ENCODE results near the gene RPS2.

The RPS2 gene

DNA sequence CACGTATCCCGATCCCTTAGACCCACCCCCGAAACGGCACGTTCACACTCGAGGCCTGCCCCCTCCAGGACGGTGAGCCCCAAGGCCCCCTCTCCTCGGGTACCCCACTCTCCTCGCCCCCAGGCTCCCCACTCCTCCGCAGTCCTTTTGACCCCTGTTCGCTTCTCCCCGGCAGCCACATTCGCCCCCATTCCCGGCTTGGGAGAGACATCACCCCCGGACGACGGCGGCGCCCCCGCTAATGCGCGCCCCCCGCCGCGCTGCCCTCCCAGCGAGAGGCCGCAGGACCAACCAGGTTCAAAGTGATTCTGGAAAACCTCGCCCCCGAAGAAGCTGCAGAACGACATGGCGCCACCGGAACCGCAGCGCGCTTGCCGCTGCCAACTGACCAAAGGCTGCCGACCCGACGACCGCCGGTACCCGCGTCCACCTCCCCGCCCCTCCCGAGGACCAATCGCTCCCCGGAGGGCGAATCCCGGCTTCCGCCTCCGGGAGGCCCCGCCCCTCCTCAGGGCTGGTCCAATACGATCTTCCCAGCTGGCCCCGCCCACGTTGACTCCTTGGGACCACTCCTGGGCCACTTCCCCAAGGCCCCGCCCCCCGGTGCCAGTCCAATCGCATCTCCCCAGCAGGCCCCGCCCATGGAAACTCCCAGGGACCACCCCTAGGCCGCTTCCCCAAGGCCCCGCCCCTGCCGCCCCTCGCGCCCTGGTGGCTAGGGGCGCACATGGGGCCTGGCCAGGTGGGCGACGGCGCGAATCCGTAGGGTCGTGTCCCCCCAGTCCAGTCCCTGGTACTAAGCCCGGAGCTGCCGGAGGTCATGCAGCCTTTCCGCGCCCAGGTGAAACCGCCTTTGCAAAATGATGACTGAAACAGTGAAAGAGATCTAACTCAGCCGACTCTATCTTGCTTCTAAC, 21.6 kb downstream of the RPS2 start, which contains the start of gene MSRB1 (continued):
- no peak for TF ChIP-seq HOXD13 (CRISPR knock-in tag; IDR thresholded peaks at IDR 0.05; ENCODE audit: borderline replicate concordance)
- TF ChIP-seq, protein P1, sequence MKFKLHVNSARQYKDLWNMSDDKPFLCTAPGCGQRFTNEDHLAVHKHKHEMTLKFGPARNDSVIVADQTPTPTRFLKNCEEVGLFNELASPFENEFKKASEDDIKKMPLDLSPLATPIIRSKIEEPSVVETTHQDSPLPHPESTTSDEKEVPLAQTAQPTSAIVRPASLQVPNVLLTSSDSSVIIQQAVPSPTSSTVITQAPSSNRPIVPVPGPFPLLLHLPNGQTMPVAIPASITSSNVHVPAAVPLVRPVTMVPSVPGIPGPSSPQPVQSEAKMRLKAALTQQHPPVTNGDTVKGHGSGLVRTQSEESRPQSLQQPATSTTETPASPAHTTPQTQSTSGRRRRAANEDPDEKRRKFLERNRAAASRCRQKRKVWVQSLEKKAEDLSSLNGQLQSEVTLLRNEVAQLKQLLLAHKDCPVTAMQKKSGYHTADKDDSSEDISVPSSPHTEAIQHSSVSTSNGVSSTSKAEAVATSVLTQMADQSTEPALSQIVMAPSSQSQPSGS (tag by site-specific recombination; IDR thresholded peaks at IDR 0.05; ENCODE audit: low read depth): no peak
- TF ChIP-seq, protein P2, sequence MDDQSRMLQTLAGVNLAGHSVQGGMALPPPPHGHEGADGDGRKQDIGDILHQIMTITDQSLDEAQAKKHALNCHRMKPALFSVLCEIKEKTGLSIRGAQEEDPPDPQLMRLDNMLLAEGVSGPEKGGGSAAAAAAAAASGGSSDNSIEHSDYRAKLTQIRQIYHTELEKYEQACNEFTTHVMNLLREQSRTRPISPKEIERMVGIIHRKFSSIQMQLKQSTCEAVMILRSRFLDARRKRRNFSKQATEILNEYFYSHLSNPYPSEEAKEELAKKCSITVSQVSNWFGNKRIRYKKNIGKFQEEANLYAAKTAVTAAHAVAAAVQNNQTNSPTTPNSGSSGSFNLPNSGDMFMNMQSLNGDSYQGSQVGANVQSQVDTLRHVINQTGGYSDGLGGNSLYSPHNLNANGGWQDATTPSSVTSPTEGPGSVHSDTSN (CRISPR knock-in tag; IDR thresholded peaks at IDR 0.05): peak; percentile 43; the same call in 1 of the 2 replicates
- no peak for TF ChIP-seq ZNF274 (IDR thresholded peaks at IDR 0.05; ENCODE audit: low read length)
- TF ChIP-seq ZNF274 (tag by site-specific recombination; IDR thresholded peaks at IDR 0.05; ENCODE audit: borderline replicate concordance): no peak
- no peak for TF ChIP-seq ZNF654 (tag by site-specific recombination; IDR thresholded peaks at IDR 0.05; ENCODE audit: low read depth)
- TF ChIP-seq MEIS1 (CRISPR knock-in tag; IDR thresholded peaks at IDR 0.05; ENCODE audit: borderline replicate concordance): no peak
- peak; percentile 96 for TF ChIP-seq ZBTB8A (tag by site-specific recombination; IDR thresholded peaks at IDR 0.05)
- no peak for TF ChIP-seq ZNF426 (tag by site-specific recombination; IDR thresholded peaks at IDR 0.05)
- TF ChIP-seq, protein P3, sequence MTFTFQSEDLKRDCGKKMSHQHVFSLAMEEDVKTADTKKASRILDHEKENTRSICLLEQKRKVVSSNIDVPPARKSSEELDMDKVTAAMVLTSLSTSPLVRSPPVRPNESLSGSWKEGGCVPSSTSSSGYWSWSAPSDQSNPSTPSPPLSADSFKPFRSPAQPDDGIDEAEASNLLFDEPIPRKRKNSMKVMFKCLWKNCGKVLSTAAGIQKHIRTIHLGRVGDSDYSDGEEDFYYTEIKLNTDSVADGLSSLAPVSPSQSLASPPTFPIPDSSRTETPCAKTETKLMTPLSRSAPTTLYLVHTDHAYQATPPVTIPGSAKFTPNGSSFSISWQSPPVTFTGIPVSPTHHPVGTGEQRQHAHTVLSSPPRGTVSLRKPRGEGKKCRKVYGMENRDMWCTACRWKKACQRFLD (tag by site-specific recombination; IDR thresholded peaks at IDR 0.05): no peak
- TF ChIP-seq ZNF677 (tag by site-specific recombination; IDR thresholded peaks at IDR 0.05): no peak
- TF ChIP-seq, protein P4, sequence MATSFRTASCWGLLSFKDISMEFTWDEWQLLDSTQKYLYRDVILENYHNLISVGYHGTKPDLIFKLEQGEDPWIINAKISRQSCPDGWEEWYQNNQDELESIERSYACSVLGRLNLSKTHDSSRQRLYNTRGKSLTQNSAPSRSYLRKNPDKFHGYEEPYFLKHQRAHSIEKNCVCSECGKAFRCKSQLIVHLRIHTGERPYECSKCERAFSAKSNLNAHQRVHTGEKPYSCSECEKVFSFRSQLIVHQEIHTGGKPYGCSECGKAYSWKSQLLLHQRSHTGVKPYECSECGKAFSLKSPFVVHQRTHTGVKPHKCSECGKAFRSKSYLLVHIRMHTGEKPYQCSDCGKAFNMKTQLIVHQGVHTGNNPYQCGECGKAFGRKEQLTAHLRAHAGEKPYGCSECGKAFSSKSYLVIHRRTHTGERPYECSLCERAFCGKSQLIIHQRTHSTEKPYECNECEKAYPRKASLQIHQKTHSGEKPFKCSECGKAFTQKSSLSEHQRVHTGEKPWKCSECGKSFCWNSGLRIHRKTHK (tag by site-specific recombination; IDR thresholded peaks at IDR 0.05): no peak
- TF ChIP-seq ZBTB17 (tag by site-specific recombination; IDR thresholded peaks at IDR 0.05): peak; percentile 28; the same call in 1 of the 2 replicates
- TF ChIP-seq ZNF335 (tag by site-specific recombination; conservative IDR thresholded peaks at IDR 0.05): peak; percentile 89
- TF ChIP-seq, protein P5, sequence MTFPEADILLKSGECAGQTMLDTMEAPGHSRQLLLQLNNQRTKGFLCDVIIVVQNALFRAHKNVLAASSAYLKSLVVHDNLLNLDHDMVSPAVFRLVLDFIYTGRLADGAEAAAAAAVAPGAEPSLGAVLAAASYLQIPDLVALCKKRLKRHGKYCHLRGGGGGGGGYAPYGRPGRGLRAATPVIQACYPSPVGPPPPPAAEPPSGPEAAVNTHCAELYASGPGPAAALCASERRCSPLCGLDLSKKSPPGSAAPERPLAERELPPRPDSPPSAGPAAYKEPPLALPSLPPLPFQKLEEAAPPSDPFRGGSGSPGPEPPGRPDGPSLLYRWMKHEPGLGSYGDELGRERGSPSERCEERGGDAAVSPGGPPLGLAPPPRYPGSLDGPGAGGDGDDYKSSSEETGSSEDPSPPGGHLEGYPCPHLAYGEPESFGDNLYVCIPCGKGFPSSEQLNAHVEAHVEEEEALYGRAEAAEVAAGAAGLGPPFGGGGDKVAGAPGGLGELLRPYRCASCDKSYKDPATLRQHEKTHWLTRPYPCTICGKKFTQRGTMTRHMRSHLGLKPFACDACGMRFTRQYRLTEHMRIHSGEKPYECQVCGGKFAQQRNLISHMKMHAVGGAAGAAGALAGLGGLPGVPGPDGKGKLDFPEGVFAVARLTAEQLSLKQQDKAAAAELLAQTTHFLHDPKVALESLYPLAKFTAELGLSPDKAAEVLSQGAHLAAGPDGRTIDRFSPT (tag by site-specific recombination; IDR thresholded peaks at IDR 0.05): peak; percentile 96
- TF ChIP-seq, protein P6, sequence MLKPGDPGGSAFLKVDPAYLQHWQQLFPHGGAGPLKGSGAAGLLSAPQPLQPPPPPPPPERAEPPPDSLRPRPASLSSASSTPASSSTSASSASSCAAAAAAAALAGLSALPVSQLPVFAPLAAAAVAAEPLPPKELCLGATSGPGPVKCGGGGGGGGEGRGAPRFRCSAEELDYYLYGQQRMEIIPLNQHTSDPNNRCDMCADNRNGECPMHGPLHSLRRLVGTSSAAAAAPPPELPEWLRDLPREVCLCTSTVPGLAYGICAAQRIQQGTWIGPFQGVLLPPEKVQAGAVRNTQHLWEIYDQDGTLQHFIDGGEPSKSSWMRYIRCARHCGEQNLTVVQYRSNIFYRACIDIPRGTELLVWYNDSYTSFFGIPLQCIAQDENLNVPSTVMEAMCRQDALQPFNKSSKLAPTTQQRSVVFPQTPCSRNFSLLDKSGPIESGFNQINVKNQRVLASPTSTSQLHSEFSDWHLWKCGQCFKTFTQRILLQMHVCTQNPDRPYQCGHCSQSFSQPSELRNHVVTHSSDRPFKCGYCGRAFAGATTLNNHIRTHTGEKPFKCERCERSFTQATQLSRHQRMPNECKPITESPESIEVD (tag by site-specific recombination; IDR thresholded peaks at IDR 0.05): no peak
- TF ChIP-seq ZNF354C (tag by site-specific recombination; IDR thresholded peaks at IDR 0.05; ENCODE audit: borderline replicate concordance, low read depth): no peak
- no peak for TF ChIP-seq ZNF707 (tag by site-specific recombination; IDR thresholded peaks at IDR 0.05)
- peak; percentile 87 for TF ChIP-seq ZNF777 (tag by site-specific recombination; IDR thresholded peaks at IDR 0.05; ENCODE audit: borderline replicate concordance)
- no peak for TF ChIP-seq ZNF768 (tag by site-specific recombination; IDR thresholded peaks at IDR 0.05)
- TF ChIP-seq, protein P7, sequence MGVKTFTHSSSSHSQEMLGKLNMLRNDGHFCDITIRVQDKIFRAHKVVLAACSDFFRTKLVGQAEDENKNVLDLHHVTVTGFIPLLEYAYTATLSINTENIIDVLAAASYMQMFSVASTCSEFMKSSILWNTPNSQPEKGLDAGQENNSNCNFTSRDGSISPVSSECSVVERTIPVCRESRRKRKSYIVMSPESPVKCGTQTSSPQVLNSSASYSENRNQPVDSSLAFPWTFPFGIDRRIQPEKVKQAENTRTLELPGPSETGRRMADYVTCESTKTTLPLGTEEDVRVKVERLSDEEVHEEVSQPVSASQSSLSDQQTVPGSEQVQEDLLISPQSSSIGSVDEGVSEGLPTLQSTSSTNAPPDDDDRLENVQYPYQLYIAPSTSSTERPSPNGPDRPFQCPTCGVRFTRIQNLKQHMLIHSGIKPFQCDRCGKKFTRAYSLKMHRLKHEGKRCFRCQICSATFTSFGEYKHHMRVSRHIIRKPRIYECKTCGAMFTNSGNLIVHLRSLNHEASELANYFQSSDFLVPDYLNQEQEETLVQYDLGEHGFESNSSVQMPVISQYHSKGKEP (tag by site-specific recombination; IDR thresholded peaks at IDR 0.05): no peak
- no peak for TF ChIP-seq ZNF416 (tag by site-specific recombination; IDR thresholded peaks at IDR 0.05)
- TF ChIP-seq, protein P8, sequence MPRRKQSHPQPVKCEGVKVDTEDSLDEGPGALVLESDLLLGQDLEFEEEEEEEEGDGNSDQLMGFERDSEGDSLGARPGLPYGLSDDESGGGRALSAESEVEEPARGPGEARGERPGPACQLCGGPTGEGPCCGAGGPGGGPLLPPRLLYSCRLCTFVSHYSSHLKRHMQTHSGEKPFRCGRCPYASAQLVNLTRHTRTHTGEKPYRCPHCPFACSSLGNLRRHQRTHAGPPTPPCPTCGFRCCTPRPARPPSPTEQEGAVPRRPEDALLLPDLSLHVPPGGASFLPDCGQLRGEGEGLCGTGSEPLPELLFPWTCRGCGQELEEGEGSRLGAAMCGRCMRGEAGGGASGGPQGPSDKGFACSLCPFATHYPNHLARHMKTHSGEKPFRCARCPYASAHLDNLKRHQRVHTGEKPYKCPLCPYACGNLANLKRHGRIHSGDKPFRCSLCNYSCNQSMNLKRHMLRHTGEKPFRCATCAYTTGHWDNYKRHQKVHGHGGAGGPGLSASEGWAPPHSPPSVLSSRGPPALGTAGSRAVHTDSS (tag by site-specific recombination; IDR thresholded peaks at IDR 0.05): no peak
- peak; percentile 83 for TF ChIP-seq GLIS1 (tag by site-specific recombination; IDR thresholded peaks at IDR 0.05)
- no peak for TF ChIP-seq SETDB1 (IDR thresholded peaks at IDR 0.05; ENCODE audit: insufficient read length, low read length)
- TF ChIP-seq KLF7 (tag by site-specific recombination; IDR thresholded peaks at IDR 0.05; ENCODE audit: borderline replicate concordance): 0 out of 2 replicates have a peak, but pooled peaks have one; percentile 42
